HepG2 (cell line): Measurements from ENCODE around the gene HSP90AA1. TPM values are rescaled to one million over a fixed set of nuclear protein-coding genes. Genes with fewer than 3 reads are reported as not detected.

ENCODE experiments used
- CBX2 ChIP-seq, 2 experiments: fragments of 200-600 bp in 1 of 2; sonication (generic); formaldehyde crosslinking in 1 of 2; IDR thresholded peaks; 2 replicates each; pipeline versions ENCODE4 v1.7.0 to v1.8.1; 2018 to 2022; ENCODE audit warnings: low read depth in 2 of 2, low read length in 1 of 2, mild to moderate bottlenecking in 1 of 2, missing genetic modification reagents in 1 of 2
- CC2D1A ChIP-seq: sonication (generic); formaldehyde crosslinking; IDR thresholded peaks from 2 replicates; pipeline ENCODE4 v1.8.1; 2023; ENCODE audit warnings: mild to moderate bottlenecking, missing genetic modification reagents
- HMGXB4 ChIP-seq, 2 experiments: sonication (generic) in 1 of 2; formaldehyde crosslinking in 1 of 2; IDR thresholded peaks; 2 replicates each; pipeline versions ENCODE4 v1.4.0 to v1.6.1; 2018 to 2020; ENCODE audit warnings: missing genetic modification reagents in 2 of 2, borderline replicate concordance in 1 of 2, low read depth in 1 of 2, mild to moderate bottlenecking in 1 of 2, missing biosample characterization in 1 of 2
- HNF1B ChIP-seq: sonication (generic); formaldehyde crosslinking; IDR thresholded peaks from 2 replicates; pipeline ENCODE4 v1.5.1; 2020; ENCODE audit warnings: mild to moderate bottlenecking, moderate library complexity, missing genetic modification reagents
- MLLT10 ChIP-seq: sonication (generic); formaldehyde crosslinking; IDR thresholded peaks from 2 replicates; pipeline ENCODE4 v1.4.0; 2020; ENCODE audit warnings: missing genetic modification reagents
- NR2C2 ChIP-seq: sonication (generic); formaldehyde crosslinking; IDR thresholded peaks from 2 replicates; pipeline ENCODE4 v1.4.0; 2020; ENCODE audit warnings: missing genetic modification reagents, mild to moderate bottlenecking, moderate library complexity, borderline replicate concordance
- SPEN ChIP-seq: sonication (generic); formaldehyde crosslinking; IDR thresholded peaks from 2 replicates; pipeline ENCODE4 v1.5.1; 2020; ENCODE audit warnings: low read depth, mild to moderate bottlenecking, missing genetic modification reagents
- SRSF9 ChIP-seq: fragments of 200-400 bp; formaldehyde crosslinking; IDR thresholded peaks from 2 replicates; pipeline ENCODE4 v1.6.1; 2018; ENCODE audit warnings: borderline replicate concordance, mild to moderate bottlenecking, low read depth, low read length; ENCODE audit not compliant: insufficient read depth, poor library complexity, severe bottlenecking
- TFDP2 ChIP-seq: sonication (generic); formaldehyde crosslinking; IDR thresholded peaks from 2 replicates; pipeline ENCODE4 v1.4.0; 2020; ENCODE audit warnings: missing genetic modification reagents
- ZBTB10 ChIP-seq: sonication (generic); formaldehyde crosslinking; IDR thresholded peaks from 2 replicates; pipeline ENCODE4 v1.4.0; 2020; ENCODE audit warnings: missing genetic modification reagents, borderline replicate concordance
- ZBTB4 ChIP-seq: sonication (generic); formaldehyde crosslinking; IDR thresholded peaks from 2 replicates; pipeline ENCODE4 v1.4.0; 2020; ENCODE audit warnings: missing genetic modification reagents, mild to moderate bottlenecking, borderline replicate concordance
- ZMAT3 ChIP-seq: sonication (generic); formaldehyde crosslinking; conservative IDR thresholded peaks from 2 replicates; pipeline ENCODE4 v1.7.0; 2021; ENCODE audit warnings: missing genetic modification reagents
- ZNF160 ChIP-seq: sonication (generic); formaldehyde crosslinking; IDR thresholded peaks from 2 replicates; pipeline ENCODE4 v1.8.0; 2022; ENCODE audit warnings: mild to moderate bottlenecking, inconsistent platforms, missing genetic modification reagents
- ZNF672 ChIP-seq: sonication (generic); formaldehyde crosslinking; IDR thresholded peaks from 2 replicates; pipeline ENCODE4 v1.8.1; 2022; ENCODE audit warnings: missing genetic modification reagents
- polyA plus RNA-seq, 8 experiments: library from polyadenylated mRNA; depleted of rRNA in 3 of 8; stranded (reverse) in 7 of 8; unstranded in 1 of 8; fragments of >200 nt; fragmentation: Illumina TruSeq in 4 of 8; extraction: Trizol in 4 of 8; gene quantifications; 2 replicates each; pipeline versions ENCODE4 v1.2.1 to v1.2.3, GENCODE V29; 2011 to 2016; ENCODE audit warnings: low read depth in 4 of 8, missing spikeins in 1 of 8, mixed read lengths in 1 of 8; ENCODE audit not compliant: insufficient read depth in 1 of 8
- total RNA-seq, 5 experiments: library from RNA; depleted of rRNA; stranded (reverse); fragments of >200 nt; fragmentation: Illumina TruSeq; extraction: Trizol; gene quantifications; 2 replicates each; pipeline ENCODE4 v1.2.3, GENCODE V29; 2016; ENCODE audit warnings: low read depth in 1 of 5

The HSP90AA1 gene
- total and polyA plus RNA-seq, 2 of the 13 experiments (the other 11 are each of a cell fraction or from before 2014, with no cell fraction given): 262 to 636 TPM

- TF ChIP-seq HNF1B (CRISPR knock-in tag): 0 out of 2 replicates have a peak, but pooled peaks have one; percentile 63
- TF ChIP-seq HMGXB4 (CRISPR knock-in tag; IDR thresholded peaks at IDR 0.05; ENCODE audit: borderline replicate concordance in 1 of 2, low read depth in 1 of 2): peak; percentile 29 to 79; a peak in 3 of 4 replicates
- TF ChIP-seq NR2C2 (CRISPR knock-in tag): peak; percentile 50; the same call in 1 of the 2 replicates
- TF ChIP-seq ZBTB10 (CRISPR knock-in tag): no peak; the same call in 1 of the 2 replicates
- TF ChIP-seq MLLT10: no peak
- TF ChIP-seq ZNF672 (CRISPR knock-in tag): peak; percentile 43; the same call in 1 of the 2 replicates
- peak; percentile 60 for TF ChIP-seq TFDP2 (CRISPR knock-in tag)
- no peak; the same call in 1 of the 2 replicates for TF ChIP-seq SPEN (CRISPR knock-in tag)
- TF ChIP-seq ZMAT3 (CRISPR knock-in tag): no peak; the same call in 1 of the 2 replicates
- no peak for TF ChIP-seq SRSF9
- peak; percentile 45; the same call in 1 of the 2 replicates for TF ChIP-seq ZNF160
- no peak for TF ChIP-seq CBX2 (IDR thresholded peaks at IDR 0.05; ENCODE audit: low read depth, low read length)
- TF ChIP-seq CBX2 (CRISPR knock-in tag; IDR thresholded peaks at IDR 0.05; ENCODE audit: low read depth): no peak
- TF ChIP-seq ZBTB4 (CRISPR knock-in tag): peak; percentile 63; the same call in 1 of the 2 replicates
- TF ChIP-seq CC2D1A (CRISPR knock-in tag): no peak
Measured at GRCh38 chr14:102086972-102087761, at the start of gene HSP90AA1 (continued).
